ENCODE data around the gene LDB1.

GRCh38 chr10:102101152-102101551 lies 19.0 kb downstream of the LDB1 start:
- no peak for TF ChIP-seq CTCF (IDR thresholded peaks at IDR 0.05)
- no peak for TF ChIP-seq POLR2A (IDR thresholded peaks at IDR 0.05)

All from heart left ventricle (tissue), 13 donors.